ENCODE measurements around the gene LRRC74A.

Gene LRRC74A

GRCh38 chr14:76806446-76806845, 19.8 kb upstream of the LRRC74A start:
- TF ChIP-seq REST (IDR thresholded peaks at IDR 0.05; ENCODE audit: insufficient read depth in 1 of 2, low read depth in 2 of 2, low read length in 2 of 2) = no peak
- no peak for TF ChIP-seq POLR2AphosphoS5 (IDR thresholded peaks at IDR 0.05; ENCODE audit: low read depth, low read length)
- TF ChIP-seq FOXP2 (optimal IDR thresholded peaks at IDR 0.05; ENCODE audit: borderline replicate concordance, extremely low read depth, extremely low read length, insufficient read depth) = no peak
- no peak for TF ChIP-seq TAF1 (IDR thresholded peaks at IDR 0.05; ENCODE audit: borderline replicate concordance, insufficient read depth, low read length)
- TF ChIP-seq SIN3A (IDR thresholded peaks at IDR 0.05; ENCODE audit: borderline replicate concordance, insufficient read depth, low read length) = no peak

DNA sequence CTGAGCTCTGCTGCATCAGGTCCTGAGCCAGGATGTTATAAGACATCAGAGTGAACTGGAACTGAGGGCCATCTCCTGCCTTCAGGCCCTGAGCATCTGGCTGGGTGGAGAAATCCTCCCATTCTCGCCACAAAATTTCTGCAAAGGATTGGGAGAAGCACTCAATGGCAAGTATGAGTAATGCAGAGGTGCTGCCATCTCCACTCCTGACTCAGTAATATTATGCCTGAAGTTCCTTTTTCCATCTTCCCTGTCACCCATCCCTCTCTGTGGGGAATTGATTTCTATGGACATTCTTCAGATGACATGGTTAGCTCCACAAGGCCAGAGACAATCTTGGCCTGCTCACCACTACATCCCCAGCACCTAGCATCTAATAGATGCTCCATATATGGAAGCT, 18.2 kb upstream of the LRRC74A start:
- TF ChIP-seq POLR2AphosphoS5 (IDR thresholded peaks at IDR 0.05; ENCODE audit: low read depth, low read length) (no peak), TAF1 (IDR thresholded peaks at IDR 0.05; ENCODE audit: borderline replicate concordance, insufficient read depth, low read length) (no peak), FOXP2 (optimal IDR thresholded peaks at IDR 0.05; ENCODE audit: borderline replicate concordance, extremely low read depth, extremely low read length, insufficient read depth) (no peak)

- TF ChIP-seq FOXP2 (optimal IDR thresholded peaks at IDR 0.05; ENCODE audit: borderline replicate concordance, extremely low read depth, extremely low read length, insufficient read depth) (no peak), SIN3A (IDR thresholded peaks at IDR 0.05; ENCODE audit: borderline replicate concordance, insufficient read depth, low read length) (no peak), POLR2AphosphoS5 (IDR thresholded peaks at IDR 0.05; ENCODE audit: low read depth, low read length) (no peak), TAF1 (IDR thresholded peaks at IDR 0.05; ENCODE audit: borderline replicate concordance, insufficient read depth, low read length) (no peak), REST (IDR thresholded peaks at IDR 0.05; ENCODE audit: insufficient read depth in 1 of 2, low read depth in 2 of 2, low read length in 2 of 2) (no peak)
Observed at GRCh38 chr14:76808990-76809389, 17.2 kb upstream of the LRRC74A start.

DNA sequence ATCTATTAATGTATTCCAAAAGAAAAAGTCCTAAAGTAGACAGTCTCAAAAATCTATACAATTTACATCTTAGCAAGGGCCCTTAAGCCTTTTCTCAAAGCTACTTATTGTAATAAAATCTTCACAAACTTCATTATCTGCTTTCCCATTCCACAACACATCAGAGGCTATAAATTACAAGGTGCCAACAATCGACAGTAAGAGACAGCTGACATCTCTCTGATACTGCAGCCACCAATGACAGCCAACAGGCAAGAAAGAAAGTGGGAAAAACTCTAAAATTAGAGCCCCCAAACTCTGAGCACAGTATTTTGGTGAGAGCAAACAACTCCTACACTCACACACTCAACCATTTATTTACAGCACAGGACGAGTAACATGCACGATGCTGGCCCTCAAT, 15.7 kb upstream of the LRRC74A start:
- TF ChIP-seq TAF1 (IDR thresholded peaks at IDR 0.05; ENCODE audit: borderline replicate concordance, insufficient read depth, low read length) (no peak), FOXP2 (optimal IDR thresholded peaks at IDR 0.05; ENCODE audit: borderline replicate concordance, extremely low read depth, extremely low read length, insufficient read depth) (no peak), SIN3A (IDR thresholded peaks at IDR 0.05; ENCODE audit: borderline replicate concordance, insufficient read depth, low read length) (no peak), REST (IDR thresholded peaks at IDR 0.05; ENCODE audit: insufficient read depth in 1 of 2, low read depth in 2 of 2, low read length in 2 of 2) (no peak), POLR2AphosphoS5 (IDR thresholded peaks at IDR 0.05; ENCODE audit: low read depth, low read length) (no peak)

- TF ChIP-seq SIN3A (IDR thresholded peaks at IDR 0.05; ENCODE audit: borderline replicate concordance, insufficient read depth, low read length) = no peak
- TF ChIP-seq POLR2AphosphoS5 (IDR thresholded peaks at IDR 0.05; ENCODE audit: low read depth, low read length) = no peak
- TF ChIP-seq FOXP2 (optimal IDR thresholded peaks at IDR 0.05; ENCODE audit: borderline replicate concordance, extremely low read depth, extremely low read length, insufficient read depth) = no peak
- TF ChIP-seq REST (IDR thresholded peaks at IDR 0.05; ENCODE audit: insufficient read depth in 1 of 2, low read depth in 2 of 2, low read length in 2 of 2) = no peak
- TF ChIP-seq TAF1 (IDR thresholded peaks at IDR 0.05; ENCODE audit: borderline replicate concordance, insufficient read depth, low read length) = no peak
Observed at GRCh38 chr14:76810953-76811400, 15.2 kb upstream of the LRRC74A start.
